Frontal cortex (tissue), 4 donors: ENCODE results near the gene NUDT3. TPM values are rescaled to one million over a fixed set of nuclear protein-coding genes. Genes with fewer than 3 reads are reported as not detected.
"Not testable (repeated sequence)": the region's sequence is repeated elsewhere in the genome, so short reads cannot be mapped to it uniquely, and the experiment has no call there.

Source experiments
- DNase-seq, 2 donors: peaks; one replicate each; pipeline ENCODE4 v3.0.0; 2012; ENCODE audit warnings: low spot score in 2 of 2
- FAIRE-seq: peaks from 2 replicates; lab custom pipeline; 2012; peaks lifted over from hg19 to GRCh38; lab: Jason Lieb, UNC
- total RNA-seq: library from RNA; depleted of rRNA; stranded (reverse); fragments of >200 nt; gene quantifications from one replicate; pipeline ENCODE4 v1.2.3, GENCODE V29; 2014
- donor health status: control.
- donor health status: control.
- donor health status: control.

Gene NUDT3
- total RNA-seq, 1 donor from 2014 or later, result 96.2 TPM

GRCh38 chr6:34374069-34374468, 18.4 kb downstream of the NUDT3 start:
- FAIRE-seq (no peak), DNase-seq (no peak)

- DNase-seq (no peak), FAIRE-seq (no peak)
Measured at GRCh38 chr6:34373511-34373910, 19.0 kb downstream of the NUDT3 start.

- DNase-seq, FAIRE-seq: not testable (repeated sequence)
Measured at GRCh38 chr6:34371865-34372264, 20.6 kb downstream of the NUDT3 start.

GRCh38 chr6:34370361-34370760, 22.1 kb downstream of the NUDT3 start:
- DNase-seq (no peak), FAIRE-seq (no peak)

GRCh38 chr6:34369385-34369784, 23.1 kb downstream of the NUDT3 start:
- no peak for DNase-seq
- no peak for FAIRE-seq

GRCh38 chr6:34366639-34366921, 25.9 kb downstream of the NUDT3 start:
- FAIRE-seq (no peak), DNase-seq (no peak)

DNA sequence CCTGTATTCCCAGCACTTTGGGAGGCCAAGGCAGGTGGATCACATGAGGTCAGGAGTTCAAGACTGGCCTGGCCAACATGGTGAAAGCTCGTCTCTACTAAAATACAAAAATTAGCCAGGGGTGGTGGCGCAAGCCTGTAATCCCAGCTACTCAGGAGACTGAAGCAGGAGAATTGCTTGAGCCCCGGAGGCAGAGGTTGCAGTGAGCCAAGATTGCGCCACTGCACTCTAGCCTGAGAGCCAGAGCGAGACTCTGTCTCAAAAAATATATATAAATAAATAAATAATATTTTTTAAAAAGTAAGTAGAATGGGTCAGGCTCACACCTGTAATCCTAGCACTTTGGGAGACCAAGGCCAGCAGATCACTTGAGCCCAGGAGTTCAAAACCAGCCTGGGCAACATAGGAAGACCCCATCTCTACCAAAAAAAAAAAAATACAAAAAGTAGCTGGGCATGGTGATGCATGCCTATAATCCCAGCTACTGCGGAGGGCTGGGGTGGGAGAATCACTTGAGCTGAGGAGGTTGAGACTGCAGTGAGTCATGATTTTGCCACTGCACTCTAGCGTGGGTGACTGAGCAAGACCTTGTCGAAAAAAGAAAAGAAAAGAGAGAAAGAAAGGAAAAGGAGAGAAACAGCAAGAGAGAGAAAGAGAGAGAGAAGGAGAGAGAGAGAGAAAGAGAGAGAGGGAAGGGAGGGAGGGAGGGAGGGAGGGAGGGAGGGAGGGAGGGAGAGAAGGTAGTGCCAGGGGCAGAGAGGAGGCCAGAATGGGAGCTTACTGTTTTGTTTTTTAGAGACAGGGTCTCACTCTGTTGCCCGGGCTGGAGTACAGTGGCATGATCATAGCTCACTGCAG, 26.5 kb downstream of the NUDT3 start:
- DNase-seq, FAIRE-seq: not testable (repeated sequence)

- not testable (repeated sequence) for FAIRE-seq, DNase-seq
Measured at GRCh38 chr6:34363681-34364075, 28.8 kb downstream of the NUDT3 start.

DNA sequence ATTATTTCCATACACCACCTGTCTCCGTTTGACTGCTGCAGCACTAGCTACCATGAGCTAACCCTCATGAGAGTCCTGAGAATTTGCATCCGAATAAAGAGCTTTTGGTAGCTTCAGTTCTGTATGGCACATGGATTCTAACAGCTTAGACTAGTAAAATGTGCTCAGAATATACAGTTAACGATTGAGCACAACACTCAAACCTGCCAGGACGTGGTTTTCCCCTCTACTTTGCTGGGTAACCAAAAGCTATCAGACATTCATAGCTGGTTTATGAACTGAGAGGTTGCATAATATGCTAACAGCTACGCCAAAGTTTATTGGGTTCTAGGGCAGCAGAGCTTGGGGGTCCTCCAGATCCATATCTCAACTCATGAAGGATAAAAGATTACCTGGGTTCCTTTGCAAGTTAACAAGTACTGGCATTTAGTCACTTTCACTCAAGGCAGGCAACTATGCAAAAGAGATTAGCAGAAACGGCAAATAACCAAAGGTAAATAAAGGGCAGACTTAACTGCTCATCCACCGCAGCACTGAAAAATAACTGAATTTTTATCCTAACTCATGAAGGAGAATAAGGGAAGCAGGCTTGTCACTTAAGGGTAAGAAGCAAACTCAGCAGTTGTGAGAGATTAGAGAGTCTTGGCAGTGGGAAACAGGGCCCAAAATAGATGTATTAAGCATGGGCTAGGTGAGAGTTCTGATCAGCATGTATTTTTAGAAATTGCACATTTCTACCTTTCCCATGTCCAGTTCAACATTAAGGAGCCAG, 29.4 kb downstream of the NUDT3 start:
- DNase-seq (no peak), FAIRE-seq (no peak)

GRCh38 chr6:34362176-34362575, 30.3 kb downstream of the NUDT3 start:
- DNase-seq (no peak), FAIRE-seq (no peak)

GRCh38 chr6:34360556-34360955, 31.9 kb downstream of the NUDT3 start:
- DNase-seq (no peak), FAIRE-seq (no peak)

DNA sequence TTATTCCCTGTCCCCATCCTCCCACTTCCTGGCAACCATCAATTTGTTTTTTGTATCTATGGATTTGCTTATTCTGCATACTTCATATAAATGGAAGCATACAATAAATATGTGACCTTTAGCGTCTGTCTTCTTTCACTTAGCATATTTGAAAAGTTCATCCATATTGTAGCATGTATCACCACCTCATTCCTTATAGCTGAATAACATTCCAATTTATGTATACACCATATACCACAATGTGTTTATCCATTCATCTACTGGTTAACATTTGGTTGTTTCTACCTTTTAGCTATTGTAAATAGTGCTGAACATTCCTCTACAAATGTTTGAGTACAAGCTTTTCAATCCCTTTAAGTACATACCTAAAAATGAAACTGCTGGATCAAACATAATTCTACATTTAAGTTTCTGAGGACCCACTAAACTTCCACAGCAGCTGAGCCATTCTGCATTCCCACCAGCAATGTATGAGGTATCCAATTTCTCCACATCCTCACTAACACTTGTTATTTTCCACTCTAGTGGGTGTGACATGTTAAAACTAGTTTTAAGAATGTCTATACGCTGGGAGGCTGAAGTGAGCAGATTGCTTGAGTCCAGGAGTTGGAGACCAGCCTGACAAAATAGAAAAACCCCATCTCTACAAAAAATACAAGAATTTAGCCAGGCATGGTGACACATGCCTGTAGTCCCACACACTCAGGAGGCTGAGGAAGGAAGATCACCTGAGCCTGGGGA, 32.9 kb downstream of the NUDT3 start:
- DNase-seq, result no peak
- no peak for FAIRE-seq

DNA sequence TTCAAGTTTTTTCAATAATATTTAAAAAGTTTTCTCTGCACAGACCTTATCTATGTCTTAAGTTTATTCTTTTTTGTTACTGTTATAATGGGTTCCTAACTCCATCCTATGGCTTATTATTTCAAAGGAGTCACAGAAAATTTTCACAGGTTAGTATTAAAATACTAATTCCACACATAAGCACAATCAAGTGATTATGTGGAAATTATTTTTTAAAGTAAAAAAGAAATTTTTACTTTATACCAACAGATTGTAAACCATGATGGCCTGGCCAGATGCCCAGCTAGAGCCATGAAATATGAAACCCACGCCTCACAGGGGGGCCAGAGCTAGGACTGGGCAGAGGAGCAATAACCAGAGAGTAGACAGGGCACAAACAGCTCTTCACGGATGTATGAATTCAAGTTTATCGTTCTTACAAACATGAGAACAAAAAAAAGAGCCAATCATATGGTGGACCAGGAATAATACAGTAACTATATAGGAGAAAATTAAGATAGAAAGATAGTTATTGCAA, 34.0 kb downstream of the NUDT3 start:
- FAIRE-seq (no peak), DNase-seq (no peak)

DNA sequence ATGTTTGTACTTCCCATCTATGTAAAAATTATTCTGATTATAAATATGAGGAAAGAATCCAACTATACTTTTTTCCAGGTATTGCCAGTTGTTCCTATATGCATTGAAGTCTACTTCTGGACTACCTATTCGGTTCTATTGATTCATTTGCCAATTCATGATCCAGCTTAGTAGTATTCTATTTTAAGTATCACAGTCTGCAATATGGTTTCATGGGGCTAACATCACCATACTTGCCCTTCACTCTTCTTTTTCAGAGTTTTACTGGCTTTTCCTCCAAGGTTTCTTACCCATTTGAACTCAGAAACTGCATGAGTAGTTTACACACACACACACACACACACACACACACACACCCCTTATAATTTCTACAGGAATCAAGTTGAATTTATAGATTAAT, 34.5 kb downstream of the NUDT3 start:
- no peak for FAIRE-seq
- no peak for DNase-seq

GRCh38 chr6:34355889-34356288, 36.6 kb downstream of the NUDT3 start:
- no peak for FAIRE-seq
- no peak for DNase-seq

DNA sequence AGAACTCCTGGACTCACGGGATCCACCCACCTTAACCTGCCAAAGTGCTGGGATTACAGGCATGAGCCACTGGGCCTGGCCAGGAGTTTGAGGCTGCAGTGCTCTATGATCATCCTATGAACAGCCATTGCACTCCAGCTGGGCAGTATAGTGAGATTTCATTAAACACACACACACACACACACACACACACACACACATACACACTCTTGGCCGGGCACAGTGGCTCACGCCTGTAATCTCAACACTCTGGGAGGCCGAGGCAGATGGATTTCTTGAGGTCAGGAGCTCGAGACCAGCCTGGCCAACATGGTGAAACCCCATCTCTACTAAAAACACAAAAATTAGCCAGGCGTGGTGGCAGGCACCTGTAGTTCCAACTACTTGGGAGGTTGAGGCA, 38.2 kb downstream of the NUDT3 start:
- FAIRE-seq, DNase-seq: not testable (repeated sequence)

GRCh38 chr6:34353530-34353929, 38.9 kb downstream of the NUDT3 start:
- FAIRE-seq, DNase-seq: not testable (repeated sequence)

- FAIRE-seq (no peak), DNase-seq (no peak)
Measured at GRCh38 chr6:34352305-34352937, 40.0 kb downstream of the NUDT3 start.

DNA sequence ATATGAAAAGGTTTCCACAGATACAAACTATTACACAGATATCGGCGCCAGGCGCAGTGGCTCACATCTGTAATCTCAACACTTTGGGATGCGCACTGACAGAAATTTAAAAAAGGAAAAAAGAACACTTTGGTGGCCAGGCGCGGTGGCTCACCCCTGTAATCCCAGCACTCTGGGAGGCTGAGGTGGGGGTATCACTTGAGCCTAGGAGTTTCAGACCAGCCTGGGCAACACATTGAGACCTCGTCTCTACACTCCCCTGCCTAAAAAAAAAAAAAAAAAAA, 41.6 kb downstream of the NUDT3 start:
- FAIRE-seq (no peak), DNase-seq (no peak)
